Activated CD4-positive, alpha-beta T cell treated with anti-CD3 and anti-CD28 coated beads for 24 hours (primary cell): ENCODE measurements around the gene RASGEF1B.

Experiments used
- DNase-seq, 2 donors: peaks; one replicate each; pipeline ENCODE4 v3.0.0-alpha.2; 2020; ENCODE audit warnings: low read depth in 2 of 2

The RASGEF1B gene

GRCh38 chr4:81399306-81400086, 72.2 kb downstream of the RASGEF1B start:
- no peak for DNase-seq

GRCh38 chr4:81398379-81398778, 73.3 kb downstream of the RASGEF1B start:
- DNase-seq = no peak

- no peak for DNase-seq
Measured at GRCh38 chr4:81397635-81398034, 74.1 kb downstream of the RASGEF1B start.

- no peak for DNase-seq
Measured at GRCh38 chr4:81395239-81395638, 76.5 kb downstream of the RASGEF1B start.

- DNase-seq = no peak
Measured at GRCh38 chr4:81392164-81392563, 79.5 kb downstream of the RASGEF1B start.

GRCh38 chr4:81389720-81390119, 82.0 kb downstream of the RASGEF1B start:
- DNase-seq = no peak

GRCh38 chr4:81380437-81380836, 91.3 kb downstream of the RASGEF1B start:
- no peak for DNase-seq

- DNase-seq = no peak
Measured at GRCh38 chr4:81378386-81378785, 93.3 kb downstream of the RASGEF1B start.

GRCh38 chr4:81377191-81377590, 94.5 kb downstream of the RASGEF1B start:
- DNase-seq = no peak

- no peak for DNase-seq
Measured at GRCh38 chr4:81376720-81377119, 95.0 kb downstream of the RASGEF1B start.
